ENCODE measurements around the gene SLC12A1. TPM values are rescaled to one million over a fixed set of nuclear protein-coding genes. Genes with fewer than 3 reads are reported as not detected.

The SLC12A1 gene
- total and polyA plus RNA-seq, 2 experiments from 2014 or later: 0.57 to 0.59 TPM

DNA sequence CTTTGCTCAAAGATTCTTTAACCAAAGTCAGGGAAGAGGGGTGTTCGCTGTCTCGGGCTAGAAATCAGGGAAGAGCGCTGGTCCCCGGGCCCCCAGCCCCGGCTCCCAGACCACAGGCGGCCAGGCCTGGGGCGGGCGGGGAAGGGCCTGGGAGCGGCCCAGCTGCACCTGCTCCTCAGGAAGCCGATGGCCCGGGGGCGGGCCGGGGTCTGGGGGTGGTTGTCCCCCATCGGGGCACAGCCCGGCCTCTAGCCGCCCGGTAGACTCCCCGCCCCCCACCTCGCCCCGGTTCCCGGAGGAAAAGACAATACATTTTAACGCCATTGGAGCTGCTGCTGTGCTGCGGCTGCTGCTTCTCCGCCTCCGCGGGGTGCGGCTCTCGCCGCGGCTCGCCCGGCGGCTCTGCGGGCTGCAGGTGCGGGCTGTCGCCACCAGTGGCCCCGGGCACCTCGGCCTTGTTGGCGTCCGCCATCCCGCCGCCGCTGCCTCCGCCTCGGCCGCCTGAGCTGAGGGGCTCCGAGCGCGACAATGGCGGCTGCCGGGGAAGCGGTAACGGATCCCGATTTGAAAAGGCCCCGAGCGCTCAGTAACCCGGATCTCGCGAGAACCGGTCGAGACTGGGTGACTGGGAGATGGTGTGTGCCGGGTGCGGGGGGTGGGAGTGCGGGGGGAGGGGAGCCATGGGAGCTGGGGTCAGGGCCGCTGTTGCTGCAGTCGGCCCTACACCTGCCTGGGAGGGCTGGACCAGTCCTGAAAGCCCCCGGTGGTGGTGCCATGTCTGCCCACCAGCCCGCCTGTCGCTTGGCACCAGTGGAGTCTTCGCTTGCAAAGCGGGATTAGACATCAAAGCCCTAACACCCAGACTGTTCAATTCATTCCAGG is 28.1 kb upstream of the SLC12A1 start, which contains the start of gene MYEF2:
Gene MYEF2 (minus strand): TSS at position 530 of the 882 bp plus-strand sequence. CDS start 58 bp downstream, at position 472.
- DNase-seq (ENCODE audit: low spot score): peak; percentile 95
- no peaks in the 10 kb centered on the region for H3K36me3 ChIP-seq (ENCODE audit: insufficient read depth)
- H3F3A ChIP-seq (replicated peaks; ENCODE audit: low read depth): no peaks in the 10 kb centered on the region
- Mint-ChIP-seq H3K27ac (peak within 1 kb of the TSS; percentile 97), H3K27me3 (ENCODE audit: insufficient read depth, low read depth, poor library complexity) (peaks cover 2% of the 10 kb centered on the region), H3K4me3 (peak within 1 kb of the TSS; percentile 92), H3K9me3 (no peaks in the 10 kb centered on the region), H3K4me1 (peaks cover 49% of the 10 kb centered on the region), H3K36me3 (ENCODE audit: low read depth) (no peaks in the 10 kb centered on the region)
- H3K4me1 ChIP-seq (ENCODE audit: insufficient read depth): peaks cover 27% of the 10 kb centered on the region
- peak within 1 kb of the TSS; percentile 75 for H3K4me2 ChIP-seq
- H3K79me2 ChIP-seq (replicated peaks; ENCODE audit: insufficient read depth): peaks cover 45% of the 10 kb centered on the region
- TF ChIP-seq CREB1 (CRISPR knock-in tag; IDR thresholded peaks at IDR 0.05; ENCODE audit: low read depth) (no peak), POLR2AphosphoS5 (IDR thresholded peaks at IDR 0.05; ENCODE audit: low read depth) (peak; percentile 73), EZH2phosphoT487 (IDR thresholded peaks at IDR 0.05; ENCODE audit: unreplicated experiment) (no peak), EZH2 (IDR thresholded peaks at IDR 0.05; ENCODE audit: low read depth, unreplicated experiment) (no peak), REST (IDR thresholded peaks at IDR 0.05; ENCODE audit: unreplicated experiment) (no peak), ZNF114 (CRISPR knock-in tag; IDR thresholded peaks at IDR 0.05) (no peak), NANOG (IDR thresholded peaks at IDR 0.05; ENCODE audit: borderline replicate concordance) (no peak)
- H3K9me2 ChIP-seq (ENCODE audit: insufficient read depth): no peaks in the 10 kb centered on the region
- no peak within 1 kb of the TSS for H2AFZ ChIP-seq
- ATAC-seq: peak; percentile 90
- H3K27me3 ChIP-seq (ENCODE audit: insufficient read depth): no peaks in the 10 kb centered on the region
- 0 out of 2 replicates have a peak, but pooled peaks cover 8% of the 10 kb centered on the region for H4K20me1 ChIP-seq (replicated peaks; ENCODE audit: insufficient read depth)
- peak within 1 kb of the TSS; percentile 63 for H3K4me3 ChIP-seq
- H3K27ac ChIP-seq (ENCODE audit: low read depth): peak within 1 kb of the TSS; percentile 84

DNA sequence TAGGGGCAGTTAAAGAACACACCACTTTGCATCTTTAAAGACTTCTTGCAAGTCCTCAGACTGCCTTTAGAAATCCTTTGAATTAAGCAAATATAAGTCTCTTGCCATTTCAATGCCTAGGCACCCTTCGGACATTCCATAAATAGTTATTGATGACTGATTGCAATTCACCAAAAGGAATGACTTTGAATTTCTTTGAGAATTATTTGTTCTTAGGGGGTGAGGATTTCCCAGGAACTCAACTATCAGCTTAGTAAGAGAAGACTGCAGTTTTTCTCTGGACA is 27.5 kb upstream of the SLC12A1 start:
- H3K4me3 Mint-ChIP-seq: peak overlapping the region; percentile 92
- H3K4me1 Mint-ChIP-seq: peaks cover 44% of the 10 kb centered on the region
- DNase-seq (ENCODE audit: low spot score) (no peak), ATAC-seq (no peak)
- Histone ChIP-seq H3K9me2 (ENCODE audit: insufficient read depth) (no peaks in the 10 kb centered on the region), H3F3A (replicated peaks; ENCODE audit: low read depth) (no peaks in the 10 kb centered on the region), H3K79me2 (replicated peaks; ENCODE audit: insufficient read depth) (peaks cover 39% of the 10 kb centered on the region), H3K4me1 (ENCODE audit: insufficient read depth) (peaks cover 24% of the 10 kb centered on the region), H3K27me3 (ENCODE audit: insufficient read depth) (no peaks in the 10 kb centered on the region), H3K4me3 (peak overlapping the region; percentile 63), H3K36me3 (ENCODE audit: insufficient read depth) (no peaks in the 10 kb centered on the region), H3K4me2 (peak overlapping the region; percentile 75), H3K27ac (ENCODE audit: low read depth) (peak overlapping the region; percentile 18; the same call in 1 of the 2 replicates), H2AFZ (no peak overlapping the region), H4K20me1 (replicated peaks; ENCODE audit: insufficient read depth) (0 out of 2 replicates have a peak, but pooled peaks cover 6% of the 10 kb centered on the region)
- TF ChIP-seq ZNF114 (CRISPR knock-in tag; IDR thresholded peaks at IDR 0.05): no peak
- no peak for TF ChIP-seq ZNF331 (CRISPR knock-in tag; IDR thresholded peaks at IDR 0.05; ENCODE audit: low read depth)
- TF ChIP-seq NANOG (IDR thresholded peaks at IDR 0.05; ENCODE audit: borderline replicate concordance): no peak
- peaks cover 2% of the 10 kb centered on the region for H3K27me3 Mint-ChIP-seq (ENCODE audit: insufficient read depth, low read depth, poor library complexity)
- no peaks in the 10 kb centered on the region for H3K9me3 Mint-ChIP-seq
- H3K27ac Mint-ChIP-seq: peak overlapping the region; percentile 81; the same call in 1 of the 2 replicates
- H3K36me3 Mint-ChIP-seq (ENCODE audit: low read depth): no peaks in the 10 kb centered on the region

All from GM23338 (cell line).